WTC11 (cell line): Measurements from ENCODE around the gene CACNA1D.

ENCODE experiments used
- ELF4 ChIP-seq: sonication (generic); formaldehyde crosslinking; IDR thresholded peaks from 2 replicates; pipeline ENCODE4 v1.8.1; 2022; ENCODE audit warnings: low read depth, mild to moderate bottlenecking, moderate library complexity, missing genetic modification reagents
- ZNF121 ChIP-seq: sonication (generic); formaldehyde crosslinking; IDR thresholded peaks from 2 replicates; pipeline ENCODE4 v1.8.0; 2023; ENCODE audit warnings: missing genetic modification reagents
- ZNF138 ChIP-seq: sonication (generic); formaldehyde crosslinking; conservative IDR thresholded peaks from 2 replicates; pipeline ENCODE4 v1.8.1; 2022; ENCODE audit warnings: mild to moderate bottlenecking, moderate library complexity, missing genetic modification reagents
- TF ChIP-seq, protein P1 (sequence below): sonication (generic); formaldehyde crosslinking; IDR thresholded peaks from 2 replicates; pipeline ENCODE4 v1.8.0; 2022; ENCODE audit warnings: mild to moderate bottlenecking, missing genetic modification reagents
- TF ChIP-seq, protein P2 (sequence below): fragments of 200-600 bp; IDR thresholded peaks from 2 replicates; pipeline ENCODE4 v1.8.0; 2022; ENCODE audit warnings: antibody characterized with exemption
- TF ChIP-seq, protein P3 (sequence below): sonication (generic); formaldehyde crosslinking; IDR thresholded peaks from 2 replicates; pipeline ENCODE4 v1.8.1; 2023; ENCODE audit warnings: mild to moderate bottlenecking, missing genetic modification reagents
- TF ChIP-seq, protein P4 (sequence below): sonication (generic); formaldehyde crosslinking; IDR thresholded peaks from 2 replicates; pipeline ENCODE4 v1.8.1; 2023; ENCODE audit warnings: mild to moderate bottlenecking, missing genetic modification reagents, borderline replicate concordance
- TF ChIP-seq, protein P5 (sequence below): sonication (generic); formaldehyde crosslinking; IDR thresholded peaks from 2 replicates; pipeline ENCODE4 v1.8.0; 2023; ENCODE audit warnings: mild to moderate bottlenecking, missing genetic modification reagents
- TF ChIP-seq, protein P6 (sequence below): sonication (generic); formaldehyde crosslinking; IDR thresholded peaks from 2 replicates; pipeline ENCODE4 v1.8.1; 2022; ENCODE audit warnings: low read depth, missing genetic modification reagents, borderline replicate concordance

DNA sequence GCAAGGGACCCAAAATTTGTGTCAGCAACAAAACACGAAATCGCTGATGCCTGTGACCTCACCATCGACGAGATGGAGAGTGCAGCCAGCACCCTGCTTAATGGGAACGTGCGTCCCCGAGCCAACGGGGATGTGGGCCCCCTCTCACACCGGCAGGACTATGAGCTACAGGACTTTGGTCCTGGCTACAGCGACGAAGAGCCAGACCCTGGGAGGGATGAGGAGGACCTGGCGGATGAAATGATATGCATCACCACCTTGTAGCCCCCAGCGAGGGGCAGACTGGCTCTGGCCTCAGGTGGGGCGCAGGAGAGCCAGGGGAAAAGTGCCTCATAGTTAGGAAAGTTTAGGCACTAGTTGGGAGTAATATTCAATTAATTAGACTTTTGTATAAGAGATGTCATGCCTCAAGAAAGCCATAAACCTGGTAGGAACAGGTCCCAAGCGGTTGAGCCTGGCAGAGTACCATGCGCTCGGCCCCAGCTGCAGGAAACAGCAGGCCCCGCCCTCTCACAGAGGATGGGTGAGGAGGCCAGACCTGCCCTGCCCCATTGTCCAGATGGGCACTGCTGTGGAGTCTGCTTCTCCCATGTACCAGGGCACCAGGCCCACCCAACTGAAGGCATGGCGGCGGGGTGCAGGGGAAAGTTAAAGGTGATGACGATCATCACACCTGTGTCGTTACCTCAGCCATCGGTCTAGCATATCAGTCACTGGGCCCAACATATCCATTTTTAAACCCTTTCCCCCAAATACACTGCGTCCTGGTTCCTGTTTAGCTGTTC, 316.9 kb downstream of the CACNA1D start:
- TF ChIP-seq, protein P1, sequence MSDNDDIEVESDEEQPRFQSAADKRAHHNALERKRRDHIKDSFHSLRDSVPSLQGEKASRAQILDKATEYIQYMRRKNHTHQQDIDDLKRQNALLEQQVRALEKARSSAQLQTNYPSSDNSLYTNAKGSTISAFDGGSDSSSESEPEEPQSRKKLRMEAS, result no peak
- TF ChIP-seq, protein P2, sequence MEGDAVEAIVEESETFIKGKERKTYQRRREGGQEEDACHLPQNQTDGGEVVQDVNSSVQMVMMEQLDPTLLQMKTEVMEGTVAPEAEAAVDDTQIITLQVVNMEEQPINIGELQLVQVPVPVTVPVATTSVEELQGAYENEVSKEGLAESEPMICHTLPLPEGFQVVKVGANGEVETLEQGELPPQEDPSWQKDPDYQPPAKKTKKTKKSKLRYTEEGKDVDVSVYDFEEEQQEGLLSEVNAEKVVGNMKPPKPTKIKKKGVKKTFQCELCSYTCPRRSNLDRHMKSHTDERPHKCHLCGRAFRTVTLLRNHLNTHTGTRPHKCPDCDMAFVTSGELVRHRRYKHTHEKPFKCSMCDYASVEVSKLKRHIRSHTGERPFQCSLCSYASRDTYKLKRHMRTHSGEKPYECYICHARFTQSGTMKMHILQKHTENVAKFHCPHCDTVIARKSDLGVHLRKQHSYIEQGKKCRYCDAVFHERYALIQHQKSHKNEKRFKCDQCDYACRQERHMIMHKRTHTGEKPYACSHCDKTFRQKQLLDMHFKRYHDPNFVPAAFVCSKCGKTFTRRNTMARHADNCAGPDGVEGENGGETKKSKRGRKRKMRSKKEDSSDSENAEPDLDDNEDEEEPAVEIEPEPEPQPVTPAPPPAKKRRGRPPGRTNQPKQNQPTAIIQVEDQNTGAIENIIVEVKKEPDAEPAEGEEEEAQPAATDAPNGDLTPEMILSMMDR, result no peak
- TF ChIP-seq, protein P3, sequence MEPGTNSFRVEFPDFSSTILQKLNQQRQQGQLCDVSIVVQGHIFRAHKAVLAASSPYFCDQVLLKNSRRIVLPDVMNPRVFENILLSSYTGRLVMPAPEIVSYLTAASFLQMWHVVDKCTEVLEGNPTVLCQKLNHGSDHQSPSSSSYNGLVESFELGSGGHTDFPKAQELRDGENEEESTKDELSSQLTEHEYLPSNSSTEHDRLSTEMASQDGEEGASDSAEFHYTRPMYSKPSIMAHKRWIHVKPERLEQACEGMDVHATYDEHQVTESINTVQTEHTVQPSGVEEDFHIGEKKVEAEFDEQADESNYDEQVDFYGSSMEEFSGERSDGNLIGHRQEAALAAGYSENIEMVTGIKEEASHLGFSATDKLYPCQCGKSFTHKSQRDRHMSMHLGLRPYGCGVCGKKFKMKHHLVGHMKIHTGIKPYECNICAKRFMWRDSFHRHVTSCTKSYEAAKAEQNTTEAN, result no peak
- TF ChIP-seq ELF4 (CRISPR knock-in tag), result no peak
- no peak for TF ChIP-seq ZNF121
- TF ChIP-seq, protein P4, sequence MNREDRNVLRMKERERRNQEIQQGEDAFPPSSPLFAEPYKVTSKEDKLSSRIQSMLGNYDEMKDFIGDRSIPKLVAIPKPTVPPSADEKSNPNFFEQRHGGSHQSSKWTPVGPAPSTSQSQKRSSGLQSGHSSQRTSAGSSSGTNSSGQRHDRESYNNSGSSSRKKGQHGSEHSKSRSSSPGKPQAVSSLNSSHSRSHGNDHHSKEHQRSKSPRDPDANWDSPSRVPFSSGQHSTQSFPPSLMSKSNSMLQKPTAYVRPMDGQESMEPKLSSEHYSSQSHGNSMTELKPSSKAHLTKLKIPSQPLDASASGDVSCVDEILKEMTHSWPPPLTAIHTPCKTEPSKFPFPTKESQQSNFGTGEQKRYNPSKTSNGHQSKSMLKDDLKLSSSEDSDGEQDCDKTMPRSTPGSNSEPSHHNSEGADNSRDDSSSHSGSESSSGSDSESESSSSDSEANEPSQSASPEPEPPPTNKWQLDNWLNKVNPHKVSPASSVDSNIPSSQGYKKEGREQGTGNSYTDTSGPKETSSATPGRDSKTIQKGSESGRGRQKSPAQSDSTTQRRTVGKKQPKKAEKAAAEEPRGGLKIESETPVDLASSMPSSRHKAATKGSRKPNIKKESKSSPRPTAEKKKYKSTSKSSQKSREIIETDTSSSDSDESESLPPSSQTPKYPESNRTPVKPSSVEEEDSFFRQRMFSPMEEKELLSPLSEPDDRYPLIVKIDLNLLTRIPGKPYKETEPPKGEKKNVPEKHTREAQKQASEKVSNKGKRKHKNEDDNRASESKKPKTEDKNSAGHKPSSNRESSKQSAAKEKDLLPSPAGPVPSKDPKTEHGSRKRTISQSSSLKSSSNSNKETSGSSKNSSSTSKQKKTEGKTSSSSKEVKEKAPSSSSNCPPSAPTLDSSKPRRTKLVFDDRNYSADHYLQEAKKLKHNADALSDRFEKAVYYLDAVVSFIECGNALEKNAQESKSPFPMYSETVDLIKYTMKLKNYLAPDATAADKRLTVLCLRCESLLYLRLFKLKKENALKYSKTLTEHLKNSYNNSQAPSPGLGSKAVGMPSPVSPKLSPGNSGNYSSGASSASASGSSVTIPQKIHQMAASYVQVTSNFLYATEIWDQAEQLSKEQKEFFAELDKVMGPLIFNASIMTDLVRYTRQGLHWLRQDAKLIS, result no peak
- TF ChIP-seq, protein P5, sequence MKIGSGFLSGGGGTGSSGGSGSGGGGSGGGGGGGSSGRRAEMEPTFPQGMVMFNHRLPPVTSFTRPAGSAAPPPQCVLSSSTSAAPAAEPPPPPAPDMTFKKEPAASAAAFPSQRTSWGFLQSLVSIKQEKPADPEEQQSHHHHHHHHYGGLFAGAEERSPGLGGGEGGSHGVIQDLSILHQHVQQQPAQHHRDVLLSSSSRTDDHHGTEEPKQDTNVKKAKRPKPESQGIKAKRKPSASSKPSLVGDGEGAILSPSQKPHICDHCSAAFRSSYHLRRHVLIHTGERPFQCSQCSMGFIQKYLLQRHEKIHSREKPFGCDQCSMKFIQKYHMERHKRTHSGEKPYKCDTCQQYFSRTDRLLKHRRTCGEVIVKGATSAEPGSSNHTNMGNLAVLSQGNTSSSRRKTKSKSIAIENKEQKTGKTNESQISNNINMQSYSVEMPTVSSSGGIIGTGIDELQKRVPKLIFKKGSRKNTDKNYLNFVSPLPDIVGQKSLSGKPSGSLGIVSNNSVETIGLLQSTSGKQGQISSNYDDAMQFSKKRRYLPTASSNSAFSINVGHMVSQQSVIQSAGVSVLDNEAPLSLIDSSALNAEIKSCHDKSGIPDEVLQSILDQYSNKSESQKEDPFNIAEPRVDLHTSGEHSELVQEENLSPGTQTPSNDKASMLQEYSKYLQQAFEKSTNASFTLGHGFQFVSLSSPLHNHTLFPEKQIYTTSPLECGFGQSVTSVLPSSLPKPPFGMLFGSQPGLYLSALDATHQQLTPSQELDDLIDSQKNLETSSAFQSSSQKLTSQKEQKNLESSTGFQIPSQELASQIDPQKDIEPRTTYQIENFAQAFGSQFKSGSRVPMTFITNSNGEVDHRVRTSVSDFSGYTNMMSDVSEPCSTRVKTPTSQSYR (CRISPR knock-in tag), result no peak
- TF ChIP-seq, protein P6, sequence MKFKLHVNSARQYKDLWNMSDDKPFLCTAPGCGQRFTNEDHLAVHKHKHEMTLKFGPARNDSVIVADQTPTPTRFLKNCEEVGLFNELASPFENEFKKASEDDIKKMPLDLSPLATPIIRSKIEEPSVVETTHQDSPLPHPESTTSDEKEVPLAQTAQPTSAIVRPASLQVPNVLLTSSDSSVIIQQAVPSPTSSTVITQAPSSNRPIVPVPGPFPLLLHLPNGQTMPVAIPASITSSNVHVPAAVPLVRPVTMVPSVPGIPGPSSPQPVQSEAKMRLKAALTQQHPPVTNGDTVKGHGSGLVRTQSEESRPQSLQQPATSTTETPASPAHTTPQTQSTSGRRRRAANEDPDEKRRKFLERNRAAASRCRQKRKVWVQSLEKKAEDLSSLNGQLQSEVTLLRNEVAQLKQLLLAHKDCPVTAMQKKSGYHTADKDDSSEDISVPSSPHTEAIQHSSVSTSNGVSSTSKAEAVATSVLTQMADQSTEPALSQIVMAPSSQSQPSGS (CRISPR knock-in tag), result no peak
- no peak for TF ChIP-seq ZNF138
